NCI-H226 (cell line): ENCODE measurements around the gene TNS1.

ENCODE experiments used
- DNase-seq: peaks from one replicate; pipeline ENCODE4 v3.0.0-alpha.2; 2015

TNS1 gene

GRCh38 chr2:217842017-217842416 lies 160.8 kb downstream of the TNS1 start:
- DNase-seq, result no peak

GRCh38 chr2:217840522-217840921 lies 162.3 kb downstream of the TNS1 start:
- DNase-seq, result no peak

GRCh38 chr2:217839750-217840107 lies 163.1 kb downstream of the TNS1 start:
- no peak for DNase-seq

GRCh38 chr2:217839073-217839749 lies 163.6 kb downstream of the TNS1 start:
- no peak for DNase-seq

- no peak for DNase-seq
These were observed 164.4 kb downstream of the TNS1 start for GRCh38 chr2:217838409-217838831.

- no peak for DNase-seq
These were observed 165.3 kb downstream of the TNS1 start for GRCh38 chr2:217837530-217837929.

GRCh38 chr2:217836901-217837491 lies 165.8 kb downstream of the TNS1 start:
- no peak for DNase-seq

GRCh38 chr2:217835931-217836891 lies 166.6 kb downstream of the TNS1 start:
- no peak for DNase-seq

GRCh38 chr2:217834744-217835513 lies 167.9 kb downstream of the TNS1 start:
- DNase-seq, result no peak

- no peak for DNase-seq
These were observed 168.7 kb downstream of the TNS1 start for GRCh38 chr2:217834057-217834620.

- no peak for DNase-seq
These were observed 169.4 kb downstream of the TNS1 start for GRCh38 chr2:217833439-217833838.

- no peak for DNase-seq
These were observed 169.8 kb downstream of the TNS1 start for GRCh38 chr2:217832987-217833386.

GRCh38 chr2:217832115-217832514 lies 170.7 kb downstream of the TNS1 start:
- DNase-seq, result no peak

- DNase-seq, result no peak
These were observed 171.5 kb downstream of the TNS1 start for GRCh38 chr2:217831306-217831705.

- no peak for DNase-seq
These were observed 172.0 kb downstream of the TNS1 start for GRCh38 chr2:217830807-217831206.

GRCh38 chr2:217830061-217830460 lies 172.7 kb downstream of the TNS1 start:
- DNase-seq, result no peak

GRCh38 chr2:217829420-217829819 lies 173.4 kb downstream of the TNS1 start:
- no peak for DNase-seq

GRCh38 chr2:217828336-217828735 lies 174.5 kb downstream of the TNS1 start:
- DNase-seq, result no peak

- DNase-seq, result no peak
These were observed 175.2 kb downstream of the TNS1 start for GRCh38 chr2:217827430-217828201.

- no peak for DNase-seq
These were observed 175.8 kb downstream of the TNS1 start for GRCh38 chr2:217826991-217827390.

GRCh38 chr2:217826520-217826919 lies 176.3 kb downstream of the TNS1 start:
- no peak for DNase-seq
